SH-SY5Y (cell line): ENCODE data around the gene ZNF726.

Experiments used
- GATA2 ChIP-seq: IDR thresholded peaks from 2 replicates; pipeline ENCODE4 v1.6.1; 2011; ENCODE audit warnings: mild to moderate bottlenecking, low read depth, low read length
- GATA3 ChIP-seq: IDR thresholded peaks from 2 replicates; pipeline ENCODE4 v1.6.1; 2011; ENCODE audit warnings: low read depth, mild to moderate bottlenecking, low read length, moderate library complexity

GRCh38 chr19:23867895-23868294 is 46.8 kb upstream of the ZNF726 start:
- TF ChIP-seq GATA3: no peak
- TF ChIP-seq GATA2: no peak
